GM23248 (cell line): ENCODE results near the gene HYOU1.

Experiments used
- EZH2 ChIP-seq: fragments of 200-600 bp; sonication (generic); IDR thresholded peaks from 2 replicates; pipeline ENCODE4 v1.6.1; 2018; ENCODE audit warnings: antibody characterized with exemption, mild to moderate bottlenecking; ENCODE audit not compliant: insufficient read depth, poor library complexity, severe bottlenecking
- EZH2phosphoT487 ChIP-seq: fragments of 200-600 bp; sonication (generic); IDR thresholded peaks from 2 replicates; pipeline ENCODE4 v1.6.1; 2018; ENCODE audit warnings: antibody characterized with exemption, moderate library complexity, mild to moderate bottlenecking, low read depth; ENCODE audit not compliant: insufficient read depth

- TF ChIP-seq EZH2 (no peak), EZH2phosphoT487 (no peak)
These were observed 22.2 kb downstream of the HYOU1 start for GRCh38 chr11:119034813-119035212.
